Thymus (tissue), 14 donors: Measurements from ENCODE around the gene KLK15. TPM values are rescaled to one million over a fixed set of nuclear protein-coding genes. Genes with fewer than 3 reads are reported as not detected.

Experiments
- DNase-seq, 9 donors: peaks; one replicate each; pipeline ENCODE4 v3.0.0-alpha.2; 2013; ENCODE audit warnings: low spot score in 9 of 9, low read depth in 6 of 9, missing footprints in 1 of 9
- H3K27ac ChIP-seq, 2 donors: one replicate each; pipeline ENCODE4 v1.5.1; 2013; ENCODE audit warnings: control low read depth in 1 of 2, low read depth in 1 of 2, low read length in 1 of 2, mild to moderate bottlenecking in 1 of 2, moderate library complexity in 1 of 2
- H3K27me3 ChIP-seq, 2 donors: one replicate each; pipeline ENCODE4 v1.5.1; 2013; ENCODE audit warnings: low read length in 1 of 2; ENCODE audit not compliant: control insufficient read depth in 2 of 2, insufficient read depth in 1 of 2
- H3K36me3 ChIP-seq, 2 donors: one replicate each; pipeline ENCODE4 v1.5.1; 2013; ENCODE audit warnings: low read length in 1 of 2, mild to moderate bottlenecking in 1 of 2, moderate library complexity in 1 of 2; ENCODE audit not compliant: control insufficient read depth in 2 of 2, insufficient read depth in 2 of 2
- H3K4me1 ChIP-seq, 2 donors: one replicate each; pipeline ENCODE4 v1.5.1; 2013; ENCODE audit warnings: low read length in 2 of 2; ENCODE audit not compliant: control insufficient read depth in 2 of 2, insufficient read depth in 2 of 2
- H3K4me3 ChIP-seq, 2 donors: one replicate each; pipeline ENCODE4 v1.5.1; 2013; ENCODE audit warnings: low read length in 2 of 2, control low read depth in 1 of 2, mild to moderate bottlenecking in 1 of 2
- H3K9me3 ChIP-seq, 2 donors: one replicate each; pipeline ENCODE4 v1.5.1; 2013; ENCODE audit warnings: low read length in 1 of 2, mild to moderate bottlenecking in 1 of 2; ENCODE audit not compliant: control insufficient read depth in 2 of 2, insufficient read depth in 1 of 2
- WGBS: extraction: QIAGEN DNeasy Blood & Tissue Kit; methylation state at CpG from one replicate; pipeline ENCODE4 v1.1.7; 2013; 5-methylcytosine and 5-hydroxymethylcytosine counted together
- long read RNA-seq, 10 donors: transcript quantifications; one replicate each; lab custom pipeline, GENCODE V29; 2026
- polyA plus RNA-seq: library from polyadenylated mRNA; stranded (reverse); fragments of 200-250 nt; gene quantifications from one replicate; pipeline ENCODE4 v1.2.3, GENCODE V29; 2013
- total RNA-seq: library from RNA; stranded (reverse); fragments of 120-200 nt; gene quantifications from one replicate; pipeline ENCODE4 v1.2.4, GENCODE V29; 2013
- donor health status: healthy.

KLK15 gene
- not detected for total RNA-seq
- polyA plus RNA-seq: 0.11 TPM
- long read RNA-seq, donor 1: 0 reads
- long read RNA-seq, donor 2: 0 reads
- long read RNA-seq, donor 3: 0 reads
- long read RNA-seq, donor 4: 0 reads
- long read RNA-seq, donor 5: 0 reads
- long read RNA-seq, donor 6: 0 reads
- long read RNA-seq, donor 7: 0 reads
- long read RNA-seq, donor 8: 0 reads
- long read RNA-seq, donor 9: 0 reads
- long read RNA-seq, donor 10: 0 reads

GRCh38 chr19:50833117-50833801 lies at the start of gene KLK15:
KLK15 (minus strand) TSS chr19:50833574; CDS start chr19:50831492, 2,082 bp downstream.
- no peak within 1 kb of the TSS for H3K27ac ChIP-seq
- no peak within 1 kb of the TSS for H3K4me3 ChIP-seq
- no peaks in the 10 kb centered on the region for H3K36me3 ChIP-seq
- H3K27me3 ChIP-seq: peaks cover 17 to 48% of the 10 kb centered on the region in 2 donors
- DNase-seq: no peak
- H3K9me3 ChIP-seq: no peaks in the 10 kb centered on the region
- WGBS: 81% methylated on average over 8 of the region's 8 CpGs
- peaks cover 3 to 5% of the 10 kb centered on the region in 2 donors for H3K4me1 ChIP-seq

- no peaks in the 10 kb centered on the region for H3K4me1 ChIP-seq
- WGBS: 63% methylated on average over 3 of the region's 3 CpGs
- H3K27me3 ChIP-seq: peaks cover 0 to 4% of the 10 kb centered on the region in 2 donors
These were observed 48.8 kb upstream of the KLK15 start for GRCh38 chr19:50882188-50882587.

GRCh38 chr19:50880241-50880640 lies 46.9 kb upstream of the KLK15 start:
- no peak overlapping the region for H3K4me3 ChIP-seq
- no peaks in the 10 kb centered on the region for H3K9me3 ChIP-seq
- no peak for DNase-seq
- H3K4me1 ChIP-seq: no peaks in the 10 kb centered on the region
- 86% methylated on average over 5 of the region's 5 CpGs for WGBS
- peaks cover 0 to 8% of the 10 kb centered on the region in 2 donors for H3K27me3 ChIP-seq
- H3K27ac ChIP-seq: no peak overlapping the region
- H3K36me3 ChIP-seq: no peaks in the 10 kb centered on the region

More at GRCh38 chr19:50882188-50882587, 48.8 kb upstream of the KLK15 start:
- Histone ChIP-seq H3K36me3 (no peaks in the 10 kb centered on the region), H3K9me3 (no peaks in the 10 kb centered on the region), H3K4me3 (no peak overlapping the region), H3K27ac (no peak overlapping the region)
- DNase-seq: no peak

GRCh38 chr19:50878851-50879250 lies 45.5 kb upstream of the KLK15 start:
- no peak for DNase-seq
- H3K9me3 ChIP-seq: no peaks in the 10 kb centered on the region
- H3K27ac ChIP-seq: no peak overlapping the region
- WGBS: 76% methylated on average over 5 of the region's 5 CpGs
- H3K4me3 ChIP-seq: no peak overlapping the region
- peaks cover 0 to 15% of the 10 kb centered on the region in 2 donors for H3K27me3 ChIP-seq
- H3K36me3 ChIP-seq: no peaks in the 10 kb centered on the region
- H3K4me1 ChIP-seq: no peaks in the 10 kb centered on the region

- 33% methylated on average over 8 of the region's 8 CpGs for WGBS
- DNase-seq: no peak
These were observed 44.0 kb upstream of the KLK15 start for GRCh38 chr19:50877338-50877737.

GRCh38 chr19:50876456-50876855 lies 43.1 kb upstream of the KLK15 start:
- Histone ChIP-seq H3K4me3 (no peak overlapping the region), H3K36me3 (no peaks in the 10 kb centered on the region), H3K9me3 (no peaks in the 10 kb centered on the region), H3K27me3 (peaks cover 0 to 15% of the 10 kb centered on the region in 2 donors), H3K27ac (no peak overlapping the region), H3K4me1 (no peaks in the 10 kb centered on the region)
- 84% methylated on average over 7 of the region's 7 CpGs for WGBS
- DNase-seq: no peak

More at GRCh38 chr19:50877338-50877737, 44.0 kb upstream of the KLK15 start:
- H3K9me3 ChIP-seq: no peaks in the 10 kb centered on the region
- no peaks in the 10 kb centered on the region for H3K4me1 ChIP-seq
- H3K27me3 ChIP-seq: peaks cover 0 to 15% of the 10 kb centered on the region in 2 donors
- H3K4me3 ChIP-seq: no peak overlapping the region
- no peaks in the 10 kb centered on the region for H3K36me3 ChIP-seq
- no peak overlapping the region for H3K27ac ChIP-seq

GRCh38 chr19:50875795-50876422 lies 42.5 kb upstream of the KLK15 start:
- Histone ChIP-seq H3K27ac (no peak overlapping the region), H3K27me3 (peaks cover 0 to 15% of the 10 kb centered on the region in 2 donors)
- WGBS: 45% methylated on average over 9 of the region's 9 CpGs

GRCh38 chr19:50874211-50874610 lies 40.8 kb upstream of the KLK15 start:
- WGBS: 86% methylated on average over 5 of the region's 5 CpGs
- Histone ChIP-seq H3K27me3 (peaks cover 0 to 15% of the 10 kb centered on the region in 2 donors), H3K4me3 (no peak overlapping the region), H3K36me3 (no peaks in the 10 kb centered on the region), H3K27ac (no peak overlapping the region), H3K9me3 (no peaks in the 10 kb centered on the region), H3K4me1 (no peaks in the 10 kb centered on the region)
- DNase-seq: no peak

More at GRCh38 chr19:50875795-50876422, 42.5 kb upstream of the KLK15 start:
- no peak for DNase-seq
- Histone ChIP-seq H3K4me3 (no peak overlapping the region), H3K36me3 (no peaks in the 10 kb centered on the region), H3K4me1 (no peaks in the 10 kb centered on the region), H3K9me3 (no peaks in the 10 kb centered on the region)

- H3K4me1 ChIP-seq: no peaks in the 10 kb centered on the region
- DNase-seq: no peak
- H3K27me3 ChIP-seq: peaks cover 0 to 15% of the 10 kb centered on the region in 2 donors
- H3K27ac ChIP-seq: no peak within 1 kb of the TSS
- no peak within 1 kb of the TSS for H3K4me3 ChIP-seq
- 85% methylated on average over 3 of the region's 3 CpGs for whole genome bisulfite sequencing
- H3K9me3 ChIP-seq: no peaks in the 10 kb centered on the region
- H3K36me3 ChIP-seq: no peaks in the 10 kb centered on the region
These were observed 39.7 kb upstream of the KLK15 start, which contains the start of gene KLK2 for GRCh38 chr19:50873056-50873455. KLK2 (plus strand) TSS chr19:50873439; CDS start chr19:50873474, 35 bp downstream.
